Stimulated activated CD8-positive, alpha-beta memory T cell treated with anti-CD3 and anti-CD28 coated beads, Interleukin-4, amount 100 ng/mL, for 1 hour (primary cell): ENCODE data around the gene CUBN.

Experiments
- DNase-seq, 2 donors: peaks; one replicate each; pipeline ENCODE4 v3.0.0-alpha.2; 2020; ENCODE audit warnings: low read depth in 2 of 2, low spot score in 1 of 2

CUBN gene

GRCh38 chr10:17129741-17130140 is at the start of gene CUBN:
CUBN (minus strand) TSS chr10:17129811; CDS start chr10:17129765, 46 bp downstream.
- DNase-seq, result no peak

DNA sequence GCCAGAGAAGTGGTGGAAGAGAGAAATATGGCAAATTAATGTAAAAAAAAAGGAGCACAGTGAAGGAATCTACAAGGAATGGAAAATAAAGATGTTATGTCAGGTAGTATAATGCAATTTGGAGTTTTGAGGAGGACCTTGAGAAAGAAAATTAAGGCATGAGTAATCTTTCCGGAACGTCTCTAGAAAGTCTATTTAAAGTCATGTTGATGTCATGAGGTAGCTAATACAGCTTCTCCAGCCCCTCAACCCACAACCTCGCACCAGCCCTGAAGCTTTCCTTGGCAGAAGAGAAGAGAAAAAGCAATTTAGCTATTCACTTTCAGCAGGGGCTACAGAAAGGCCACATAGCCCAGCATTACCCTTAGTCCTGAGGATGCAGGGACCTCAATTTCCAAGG is 49.4 kb upstream of the CUBN start:
- no peak for DNase-seq

DNA sequence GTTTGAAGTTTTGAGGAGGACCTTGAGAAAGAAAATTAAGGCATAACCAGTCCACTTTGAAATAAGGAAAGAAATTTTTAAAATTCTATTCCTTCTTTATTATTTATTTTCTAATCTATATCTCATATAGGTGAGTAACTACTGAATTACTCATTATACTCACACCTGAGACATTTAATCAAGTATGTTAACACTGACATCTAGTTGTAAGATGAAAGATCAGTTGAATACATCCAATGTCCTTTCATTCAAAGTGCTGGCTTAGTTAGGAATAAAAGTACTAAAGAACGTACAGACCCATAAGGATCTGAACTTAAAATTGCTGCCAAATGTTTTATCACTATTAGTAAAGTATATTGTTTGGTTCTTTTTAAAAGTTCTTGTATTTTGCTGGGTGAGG is 48.4 kb upstream of the CUBN start:
- DNase-seq, result no peak

- DNase-seq, result no peak
These were observed 47.4 kb upstream of the CUBN start for GRCh38 chr10:17177014-17177413.

- no peak for DNase-seq
These were observed 46.5 kb upstream of the CUBN start for GRCh38 chr10:17176091-17176490.

DNA sequence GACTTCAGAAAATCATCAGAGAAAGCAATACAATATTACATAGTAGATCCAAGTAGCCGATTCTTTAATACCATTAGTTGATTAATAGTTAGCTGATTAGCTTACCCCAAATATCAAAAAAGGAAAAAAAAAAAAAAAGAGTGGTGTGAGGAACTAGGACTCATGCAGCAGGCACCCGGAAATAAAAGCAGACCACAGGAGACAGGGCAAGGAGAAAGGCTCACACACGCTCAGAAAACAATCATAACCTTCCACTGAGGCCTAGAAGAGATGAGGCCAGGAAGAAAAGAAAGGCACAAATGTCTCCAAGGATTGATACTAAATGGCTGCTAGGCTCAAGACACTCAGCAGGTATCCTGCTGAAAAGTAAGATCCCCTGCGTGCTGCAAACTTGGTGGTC is 45.9 kb upstream of the CUBN start:
- no peak for DNase-seq

GRCh38 chr10:17174626-17175025 is 45.0 kb upstream of the CUBN start:
- DNase-seq, result no peak

- DNase-seq, result no peak
These were observed 41.6 kb upstream of the CUBN start for GRCh38 chr10:17171141-17171641.

- no peak for DNase-seq
These were observed 40.2 kb upstream of the CUBN start for GRCh38 chr10:17169803-17170202.

GRCh38 chr10:17166699-17167098 is 37.1 kb upstream of the CUBN start:
- no peak for DNase-seq

DNA sequence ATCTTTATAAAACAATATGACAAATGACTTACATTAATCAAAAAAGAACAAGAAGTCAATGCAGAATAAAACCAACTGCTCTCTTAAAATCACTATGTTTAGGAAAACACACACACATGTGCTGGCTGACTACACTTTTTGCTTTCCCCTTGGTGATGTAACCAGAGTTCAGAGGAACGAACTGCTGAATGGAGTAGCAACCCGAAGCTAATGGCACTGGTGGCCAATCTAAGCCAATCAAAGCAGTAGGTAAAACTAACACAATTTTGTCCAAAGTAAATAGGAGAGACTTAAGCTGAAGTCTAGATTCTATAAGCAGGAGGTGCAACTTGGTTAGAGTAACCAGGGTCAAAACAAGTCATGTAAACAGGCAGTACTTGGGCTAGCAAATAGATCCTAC is 33.2 kb upstream of the CUBN start:
- DNase-seq, result no peak

DNA sequence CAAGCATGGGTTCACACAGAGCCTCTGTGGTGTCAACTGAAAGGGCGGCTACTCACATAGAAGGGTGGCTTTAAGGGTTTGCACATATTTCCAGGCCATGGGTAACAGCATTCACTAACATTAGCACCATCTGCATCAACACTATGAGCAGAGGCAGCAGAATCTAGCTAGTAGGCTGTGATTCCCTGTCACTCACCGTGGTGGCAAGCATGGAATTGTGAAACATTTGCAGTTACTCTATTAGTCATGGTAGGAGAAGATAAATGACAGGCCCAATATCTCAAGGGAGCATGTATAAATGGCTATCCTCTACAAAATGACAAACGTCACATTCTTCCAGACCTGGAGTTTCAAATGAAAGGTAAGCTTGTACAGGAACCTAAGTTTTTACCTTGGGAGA is 32.2 kb upstream of the CUBN start:
- no peak for DNase-seq

DNA sequence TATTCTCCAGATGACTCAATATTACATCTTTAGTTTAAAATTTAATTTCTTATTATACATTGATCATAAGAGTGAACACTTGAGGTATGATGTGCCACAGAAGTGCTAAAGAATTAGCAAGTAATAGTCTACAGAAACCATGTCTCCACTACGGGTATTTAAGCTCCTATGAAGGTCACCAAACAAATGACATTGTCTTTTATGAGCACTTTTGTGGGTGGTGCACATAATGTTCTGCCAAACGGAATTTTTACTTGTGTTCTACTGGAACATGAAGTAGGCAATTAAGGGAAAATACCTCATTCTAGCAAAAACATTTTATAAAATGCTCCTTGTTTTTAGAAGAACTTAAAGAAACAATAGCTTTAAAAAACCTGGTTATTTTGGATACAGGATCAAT is 27.4 kb upstream of the CUBN start:
- no peak for DNase-seq

- no peak for DNase-seq
These were observed 26.2 kb upstream of the CUBN start for GRCh38 chr10:17155826-17156225.

DNA sequence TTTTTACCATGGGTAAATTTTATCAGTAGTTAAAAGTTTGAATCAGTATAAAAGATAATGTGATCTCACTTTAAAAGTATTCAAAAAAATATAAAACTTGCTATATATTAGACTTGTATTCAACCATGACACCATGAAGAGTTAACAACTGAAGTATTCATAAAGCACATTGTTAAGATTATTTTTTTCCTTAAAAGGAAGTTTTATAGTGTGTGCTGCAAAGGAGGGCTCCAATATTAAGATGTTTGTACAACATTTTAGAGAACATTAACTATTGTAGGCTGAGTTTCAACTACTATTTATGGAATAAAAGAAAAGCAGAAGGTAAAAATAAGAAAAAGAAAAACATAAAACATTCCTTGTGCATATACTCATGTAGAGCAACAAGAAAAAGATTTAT is 24.5 kb upstream of the CUBN start:
- DNase-seq, result no peak

GRCh38 chr10:17153321-17153720 is 23.7 kb upstream of the CUBN start:
- no peak for DNase-seq

GRCh38 chr10:17151716-17152115 is 22.1 kb upstream of the CUBN start:
- DNase-seq, result no peak

DNA sequence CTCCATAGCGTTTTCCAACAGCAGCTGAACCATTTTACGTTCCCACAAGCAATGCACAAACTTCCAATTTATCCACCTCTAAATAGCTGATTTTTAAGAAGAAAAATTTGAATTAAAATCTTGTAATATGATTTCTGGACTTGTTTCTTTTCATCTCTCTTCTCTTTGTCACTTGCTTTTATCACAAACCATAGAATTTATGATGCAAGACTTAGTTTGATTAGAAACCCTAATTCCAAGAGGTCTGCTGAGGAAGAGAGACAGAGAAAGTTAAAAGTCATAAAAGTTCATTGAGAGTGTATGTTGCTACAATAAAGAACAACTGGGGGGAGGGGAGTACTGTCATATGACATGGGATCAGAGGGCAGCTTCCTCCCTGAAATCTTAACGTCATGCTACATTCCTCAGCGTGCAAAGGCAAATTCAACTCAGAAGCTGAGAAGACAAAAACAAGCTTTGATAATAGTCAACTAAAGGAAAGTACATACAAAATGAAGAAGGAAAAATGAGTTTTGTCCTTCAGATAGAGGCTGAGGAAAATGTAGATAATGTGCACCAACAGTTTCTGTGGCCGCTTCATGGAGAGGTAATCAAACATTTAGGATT is 18.4 kb upstream of the CUBN start:
- DNase-seq, result no peak

GRCh38 chr10:17146892-17147291 is 17.3 kb upstream of the CUBN start:
- DNase-seq, result no peak

DNA sequence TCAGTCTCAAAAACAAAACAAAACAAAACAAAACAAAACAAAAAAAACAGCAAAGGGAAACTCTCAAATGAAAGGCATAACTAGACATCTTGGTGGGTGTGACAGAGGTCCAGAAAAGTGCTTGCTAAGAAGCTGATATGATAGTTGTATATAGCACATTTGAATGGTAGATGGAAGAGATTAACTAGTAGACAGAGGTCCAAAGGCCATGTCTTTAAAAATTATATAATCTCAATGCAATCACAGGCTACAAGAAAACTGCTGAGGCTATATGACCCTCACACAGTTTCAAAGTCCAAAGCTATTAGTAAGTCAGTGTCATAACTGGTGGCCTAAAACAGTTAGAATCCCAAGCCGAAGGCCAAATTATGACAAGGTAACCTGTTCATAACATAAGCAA is 15.6 kb upstream of the CUBN start:
- DNase-seq, result no peak

DNA sequence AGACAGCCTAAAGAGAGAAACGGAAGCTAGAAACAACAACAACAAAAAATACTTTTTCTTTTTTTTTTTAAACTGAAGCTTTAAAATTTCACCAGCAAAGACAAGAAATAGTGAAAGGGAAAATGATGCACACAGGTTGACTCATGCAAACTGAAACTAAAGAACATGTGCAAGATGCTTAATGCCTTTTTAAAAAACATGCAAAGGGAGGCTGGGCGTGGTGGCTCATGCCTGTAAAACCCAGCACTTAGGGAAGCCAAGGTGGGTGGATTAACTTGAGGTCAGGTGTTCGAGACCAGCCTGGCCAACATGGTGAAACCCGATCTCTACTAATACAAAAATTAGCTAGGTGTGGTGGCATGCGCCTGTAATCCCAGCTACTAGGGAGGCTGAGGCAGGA is 15.1 kb upstream of the CUBN start:
- DNase-seq, result no peak

- DNase-seq, result no peak
These were observed 14.4 kb upstream of the CUBN start for GRCh38 chr10:17144032-17144431.

DNA sequence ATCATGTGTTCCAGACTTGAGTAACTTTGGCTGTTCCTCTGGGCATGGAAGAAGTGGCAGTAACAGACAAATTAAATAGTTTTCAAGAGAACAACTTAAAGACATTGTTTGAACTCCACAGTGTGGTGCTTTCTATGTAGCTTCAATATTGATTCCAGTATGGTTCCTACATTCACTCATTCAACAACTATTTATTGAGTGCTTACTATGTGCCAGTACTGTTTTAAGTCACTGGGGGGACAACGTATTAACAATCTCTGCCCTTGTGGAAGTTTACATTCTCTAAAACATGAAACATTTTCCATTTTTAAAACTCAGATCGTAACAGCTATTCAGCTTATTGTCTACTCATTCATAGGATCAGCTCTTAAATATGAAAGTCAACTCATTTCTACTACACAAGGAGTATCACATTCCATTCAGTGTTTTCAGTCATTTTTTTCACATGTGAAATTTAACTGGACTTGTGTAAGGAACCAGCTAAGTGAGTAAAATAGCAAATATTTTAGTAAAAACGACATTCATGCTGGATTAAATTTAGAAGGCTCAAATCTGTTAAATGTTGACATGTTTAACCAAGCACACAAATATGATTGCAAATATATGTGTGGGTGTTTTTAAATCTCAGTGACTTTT is 13.6 kb upstream of the CUBN start:
- no peak for DNase-seq
